ENCODE measurements around the gene MRPS23. TPM values are rescaled to one million over a fixed set of nuclear protein-coding genes. Genes with fewer than 3 reads are reported as not detected.

The MRPS23 gene
- total and polyA plus RNA-seq, 2 of the 13 experiments (the other 11 are each of a cell fraction or from before 2014, with no cell fraction given): 63.2 to 181 TPM

DNA sequence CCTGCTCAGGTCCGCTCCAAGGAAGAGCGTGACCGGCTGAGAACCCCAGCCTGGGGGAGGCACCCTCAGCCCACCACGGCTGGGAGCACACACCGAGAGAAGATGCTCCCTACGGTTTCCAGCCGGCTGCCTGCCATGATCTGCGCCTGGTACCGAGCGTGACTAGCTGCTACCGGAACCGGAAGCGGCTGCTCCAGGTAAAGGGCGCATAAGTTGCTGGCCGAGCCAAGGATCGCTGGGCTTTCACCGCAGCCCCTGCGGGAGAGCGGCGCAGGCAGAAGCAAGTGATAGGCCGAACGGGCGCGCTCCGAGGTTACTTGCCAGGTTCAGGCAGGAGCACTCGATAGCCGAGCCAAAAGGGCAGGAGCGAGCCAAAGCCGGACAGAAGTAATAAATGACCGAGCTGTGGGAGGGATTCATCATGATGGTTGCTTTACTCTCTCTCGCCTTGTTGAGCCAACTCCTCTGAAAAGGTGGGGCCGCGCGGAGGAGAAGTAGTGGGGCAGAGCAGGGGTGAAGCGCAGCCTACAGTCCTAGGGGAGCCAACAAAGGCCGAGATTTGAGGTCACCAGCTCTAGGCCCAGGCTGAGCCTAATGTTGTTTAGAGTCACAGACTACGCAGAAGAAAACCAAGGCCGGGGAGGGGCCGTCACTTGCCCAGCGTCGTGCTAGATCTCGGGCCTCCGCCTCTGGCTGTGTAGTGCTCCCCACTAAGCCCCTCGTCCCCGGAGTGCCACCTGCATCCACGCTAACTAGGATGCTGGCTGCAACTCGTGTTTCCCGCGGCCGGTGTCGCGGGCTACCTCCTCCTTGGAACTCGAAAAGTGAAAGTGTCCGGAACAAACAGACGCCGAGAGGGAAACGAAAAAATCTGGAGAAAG is at the start of gene MRPS23 (continued):
- TF ChIP-seq, protein P1, sequence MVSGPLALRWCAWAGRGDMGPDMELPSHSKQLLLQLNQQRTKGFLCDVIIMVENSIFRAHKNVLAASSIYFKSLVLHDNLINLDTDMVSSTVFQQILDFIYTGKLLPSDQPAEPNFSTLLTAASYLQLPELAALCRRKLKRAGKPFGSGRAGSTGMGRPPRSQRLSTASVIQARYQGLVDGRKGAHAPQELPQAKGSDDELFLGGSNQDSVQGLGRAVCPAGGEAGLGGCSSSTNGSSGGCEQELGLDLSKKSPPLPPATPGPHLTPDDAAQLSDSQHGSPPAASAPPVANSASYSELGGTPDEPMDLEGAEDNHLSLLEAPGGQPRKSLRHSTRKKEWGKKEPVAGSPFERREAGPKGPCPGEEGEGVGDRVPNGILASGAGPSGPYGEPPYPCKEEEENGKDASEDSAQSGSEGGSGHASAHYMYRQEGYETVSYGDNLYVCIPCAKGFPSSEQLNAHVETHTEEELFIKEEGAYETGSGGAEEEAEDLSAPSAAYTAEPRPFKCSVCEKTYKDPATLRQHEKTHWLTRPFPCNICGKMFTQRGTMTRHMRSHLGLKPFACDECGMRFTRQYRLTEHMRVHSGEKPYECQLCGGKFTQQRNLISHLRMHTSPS (CRISPR knock-in tag; IDR thresholded peaks at IDR 0.05; ENCODE audit: low read depth): peak; percentile 85
- TF ChIP-seq, protein P2, sequence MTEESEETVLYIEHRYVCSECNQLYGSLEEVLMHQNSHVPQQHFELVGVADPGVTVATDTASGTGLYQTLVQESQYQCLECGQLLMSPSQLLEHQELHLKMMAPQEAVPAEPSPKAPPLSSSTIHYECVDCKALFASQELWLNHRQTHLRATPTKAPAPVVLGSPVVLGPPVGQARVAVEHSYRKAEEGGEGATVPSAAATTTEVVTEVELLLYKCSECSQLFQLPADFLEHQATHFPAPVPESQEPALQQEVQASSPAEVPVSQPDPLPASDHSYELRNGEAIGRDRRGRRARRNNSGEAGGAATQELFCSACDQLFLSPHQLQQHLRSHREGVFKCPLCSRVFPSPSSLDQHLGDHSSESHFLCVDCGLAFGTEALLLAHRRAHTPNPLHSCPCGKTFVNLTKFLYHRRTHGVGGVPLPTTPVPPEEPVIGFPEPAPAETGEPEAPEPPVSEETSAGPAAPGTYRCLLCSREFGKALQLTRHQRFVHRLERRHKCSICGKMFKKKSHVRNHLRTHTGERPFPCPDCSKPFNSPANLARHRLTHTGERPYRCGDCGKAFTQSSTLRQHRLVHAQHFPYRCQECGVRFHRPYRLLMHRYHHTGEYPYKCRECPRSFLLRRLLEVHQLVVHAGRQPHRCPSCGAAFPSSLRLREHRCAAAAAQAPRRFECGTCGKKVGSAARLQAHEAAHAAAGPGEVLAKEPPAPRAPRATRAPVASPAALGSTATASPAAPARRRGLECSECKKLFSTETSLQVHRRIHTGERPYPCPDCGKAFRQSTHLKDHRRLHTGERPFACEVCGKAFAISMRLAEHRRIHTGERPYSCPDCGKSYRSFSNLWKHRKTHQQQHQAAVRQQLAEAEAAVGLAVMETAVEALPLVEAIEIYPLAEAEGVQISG (CRISPR knock-in tag; IDR thresholded peaks at IDR 0.05): peak; percentile 97
- no peak; the same call in 1 of the 2 replicates for TF ChIP-seq RFX5 (IDR thresholded peaks at IDR 0.05; ENCODE audit: low read depth, low read length)
- no peak for TF ChIP-seq SMC3 (IDR thresholded peaks at IDR 0.05; ENCODE audit: low read length)
- peak; percentile 100 for TF ChIP-seq GABPA (IDR thresholded peaks at IDR 0.05; ENCODE audit: low read depth, low read length)
- TF ChIP-seq GABPA (CRISPR knock-in tag; IDR thresholded peaks at IDR 0.05; ENCODE audit: low read depth): peak; percentile 100
- peak; percentile 94 for TF ChIP-seq RBM39 (IDR thresholded peaks at IDR 0.05; ENCODE audit: low read depth, low read length, poor library complexity, severe bottlenecking)
- no peak for TF ChIP-seq ZNF251 (CRISPR knock-in tag; IDR thresholded peaks at IDR 0.05)
- TF ChIP-seq, protein P3, sequence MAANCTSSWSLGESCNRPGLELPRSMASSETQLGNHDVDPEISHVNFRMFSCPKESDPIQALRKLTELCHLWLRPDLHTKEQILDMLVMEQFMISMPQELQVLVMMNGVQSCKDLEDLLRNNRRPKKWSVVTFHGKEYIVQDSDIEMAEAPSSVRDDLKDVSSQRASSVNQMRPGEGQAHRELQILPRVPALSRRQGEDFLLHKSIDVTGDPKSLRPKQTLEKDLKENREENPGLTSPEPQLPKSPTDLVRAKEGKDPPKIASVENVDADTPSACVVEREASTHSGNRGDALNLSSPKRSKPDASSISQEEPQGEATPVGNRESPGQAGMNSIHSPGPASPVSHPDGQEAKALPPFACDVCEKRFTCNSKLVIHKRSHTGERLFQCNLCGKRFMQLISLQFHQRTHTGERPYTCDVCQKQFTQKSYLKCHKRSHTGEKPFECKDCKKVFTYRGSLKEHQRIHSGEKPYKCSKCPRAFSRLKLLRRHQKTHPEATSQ (CRISPR knock-in tag; IDR thresholded peaks at IDR 0.05; ENCODE audit: borderline replicate concordance): peak; percentile 86; the same call in 1 of the 2 replicates
- peak; percentile 98 for TF ChIP-seq TOPORS (CRISPR knock-in tag; IDR thresholded peaks at IDR 0.05)
- TF ChIP-seq ZFP41 (CRISPR knock-in tag; IDR thresholded peaks at IDR 0.05; ENCODE audit: borderline replicate concordance): peak; percentile 94
- no peak for TF ChIP-seq NFE2L2 (IDR thresholded peaks at IDR 0.05; ENCODE audit: low read length)
- TF ChIP-seq, protein P4, sequence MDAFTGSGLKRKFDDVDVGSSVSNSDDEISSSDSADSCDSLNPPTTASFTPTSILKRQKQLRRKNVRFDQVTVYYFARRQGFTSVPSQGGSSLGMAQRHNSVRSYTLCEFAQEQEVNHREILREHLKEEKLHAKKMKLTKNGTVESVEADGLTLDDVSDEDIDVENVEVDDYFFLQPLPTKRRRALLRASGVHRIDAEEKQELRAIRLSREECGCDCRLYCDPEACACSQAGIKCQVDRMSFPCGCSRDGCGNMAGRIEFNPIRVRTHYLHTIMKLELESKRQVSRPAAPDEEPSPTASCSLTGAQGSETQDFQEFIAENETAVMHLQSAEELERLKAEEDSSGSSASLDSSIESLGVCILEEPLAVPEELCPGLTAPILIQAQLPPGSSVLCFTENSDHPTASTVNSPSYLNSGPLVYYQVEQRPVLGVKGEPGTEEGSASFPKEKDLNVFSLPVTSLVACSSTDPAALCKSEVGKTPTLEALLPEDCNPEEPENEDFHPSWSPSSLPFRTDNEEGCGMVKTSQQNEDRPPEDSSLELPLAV (CRISPR knock-in tag; conservative IDR thresholded peaks at IDR 0.05; ENCODE audit: low read depth): 0 out of 2 replicates have a peak, but pooled peaks have one; percentile 76
- peak; percentile 77 for TF ChIP-seq CEBPG (CRISPR knock-in tag; IDR thresholded peaks at IDR 0.05)
- peak; percentile 91 for TF ChIP-seq CCAR2 (optimal IDR thresholded peaks at IDR 0.05; ENCODE audit: low read depth, low read length)
- peak; percentile 90 for TF ChIP-seq ARID3A (IDR thresholded peaks at IDR 0.05; ENCODE audit: low read depth, low read length)
- TF ChIP-seq, protein P5, sequence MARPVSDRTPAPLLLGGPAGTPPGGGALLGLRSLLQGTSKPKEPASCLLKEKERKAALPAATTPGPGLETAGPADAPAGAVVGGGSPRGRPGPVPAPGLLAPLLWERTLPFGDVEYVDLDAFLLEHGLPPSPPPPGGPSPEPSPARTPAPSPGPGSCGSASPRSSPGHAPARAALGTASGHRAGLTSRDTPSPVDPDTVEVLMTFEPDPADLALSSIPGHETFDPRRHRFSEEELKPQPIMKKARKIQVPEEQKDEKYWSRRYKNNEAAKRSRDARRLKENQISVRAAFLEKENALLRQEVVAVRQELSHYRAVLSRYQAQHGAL (CRISPR knock-in tag; IDR thresholded peaks at IDR 0.05; ENCODE audit: not compliant biosample characterization): no peak
- 0 out of 2 replicates have a peak, but pooled peaks have one; percentile 0 for TF ChIP-seq ZNF296 (CRISPR knock-in tag; conservative IDR thresholded peaks at IDR 0.05)

All from HepG2 (cell line).